ENCODE results near the gene SS18L1.

- TF ChIP-seq CTCF (conservative IDR thresholded peaks at IDR 0.05 in 1 of 2, IDR thresholded peaks at IDR 0.05 in 1 of 2; ENCODE audit: extremely low read depth in 1 of 2, insufficient read depth in 1 of 2, low read depth in 1 of 2, low read length in 2 of 2): no peak
- no peak for TF ChIP-seq EZH2 (IDR thresholded peaks at IDR 0.05; ENCODE audit: borderline replicate concordance, low read length)
Measured at GRCh38 chr20:62163986-62164762, 20.6 kb downstream of the SS18L1 start.

Data from mammary epithelial cell (primary cell).